Iris pigment epithelial cell (primary cell): ENCODE measurements around the gene SIPA1L2.
"Not testable (repeated sequence)": the region's sequence is repeated elsewhere in the genome, so short reads cannot be mapped to it uniquely, and the experiment has no call there.

ENCODE experiments used
- DNase-seq: peaks from one replicate; pipeline ENCODE4 v3.0.0-alpha.2; 2011; ENCODE audit warnings: low read depth

SIPA1L2 gene

DNA sequence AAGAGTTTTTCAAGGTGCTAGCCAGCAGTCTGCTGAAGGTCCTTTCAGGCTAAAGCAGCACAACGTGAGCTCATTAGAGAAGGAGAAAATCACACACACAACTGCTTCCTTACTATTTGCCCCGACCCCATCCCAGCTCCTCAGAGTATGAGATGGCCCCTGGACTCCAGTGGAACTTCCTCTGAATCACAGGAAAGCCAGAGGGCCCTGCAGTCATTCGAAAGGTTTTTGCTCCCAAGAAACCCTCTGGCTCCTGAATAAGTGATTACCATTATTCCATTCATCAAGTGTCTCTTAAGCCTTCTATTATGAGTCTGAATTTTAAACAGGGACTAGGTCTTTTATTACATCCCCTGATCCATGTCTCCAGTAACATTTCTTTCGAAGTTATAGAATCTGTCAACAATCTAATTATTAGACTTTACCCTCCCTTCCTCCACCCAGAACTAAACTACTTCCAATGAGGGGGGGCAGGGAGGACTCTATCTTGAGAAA, 14.6 kb downstream of the SIPA1L2 start:
- DNase-seq = no peak

DNA sequence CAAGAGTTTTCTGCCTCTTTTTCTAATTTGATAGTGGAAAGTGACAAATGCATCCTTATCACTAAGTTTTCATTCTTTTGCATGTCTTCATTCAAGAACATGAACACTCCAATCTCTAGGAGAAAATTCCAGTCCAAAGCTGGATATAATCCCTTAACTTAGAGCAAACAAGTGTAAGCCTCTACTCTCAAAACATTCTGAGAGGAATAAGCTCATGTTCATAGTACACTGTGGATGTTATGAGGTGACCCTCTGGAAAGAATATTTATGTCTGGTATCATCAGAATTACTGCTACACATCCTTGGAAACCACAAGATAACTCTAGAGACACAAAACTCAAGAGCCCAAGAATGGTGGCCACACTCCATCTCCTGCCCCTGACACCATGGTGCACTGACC, 15.1 kb downstream of the SIPA1L2 start:
- DNase-seq = no peak

DNA sequence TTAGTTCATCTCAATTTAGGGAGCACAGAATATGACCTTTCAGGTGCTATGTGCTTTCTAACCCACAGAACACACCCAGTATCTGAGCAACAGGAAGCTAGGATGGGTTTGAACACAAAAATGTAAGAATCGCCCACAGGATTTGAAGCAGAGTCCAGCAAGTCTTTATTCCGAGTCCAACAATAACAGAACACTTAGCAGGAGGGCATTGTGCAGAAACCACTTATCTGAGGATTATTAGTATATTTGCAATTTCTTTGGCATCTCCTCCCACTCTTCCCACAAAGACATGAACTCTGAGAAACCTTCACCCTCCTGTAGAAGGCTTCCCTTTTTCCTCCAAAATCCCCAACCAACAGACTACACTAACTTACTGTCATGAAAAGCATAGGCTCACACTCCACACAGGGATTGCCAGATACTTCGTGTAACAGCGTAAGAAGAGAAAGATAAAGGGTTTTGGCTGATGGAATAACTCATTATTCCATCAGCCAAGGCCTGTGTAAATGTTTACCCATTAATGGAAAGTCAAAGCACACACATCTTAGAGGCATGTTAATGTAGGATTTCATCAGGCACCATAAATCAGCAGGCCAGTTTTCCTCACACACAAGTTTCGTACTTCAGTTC, 16.1 kb downstream of the SIPA1L2 start:
- peak; percentile 85 for DNase-seq

DNA sequence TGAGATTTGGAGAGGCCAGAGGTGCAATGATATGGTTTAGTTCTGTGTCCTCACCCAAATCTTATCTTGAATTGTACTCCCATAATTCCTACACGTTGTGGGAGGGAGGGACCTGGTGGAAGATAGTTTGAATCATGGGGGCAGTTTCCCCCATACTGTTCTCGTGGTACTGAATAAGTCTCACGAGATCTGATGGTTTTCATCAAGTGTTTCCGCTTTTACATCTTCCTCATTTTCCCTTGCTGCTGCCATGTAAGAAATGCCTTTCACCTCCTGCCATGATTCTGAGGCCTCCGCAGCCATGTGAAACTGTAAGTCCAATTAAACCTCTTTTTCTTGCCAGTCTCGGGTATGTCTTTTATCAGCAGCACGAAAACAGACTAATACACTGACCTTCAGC, 17.1 kb downstream of the SIPA1L2 start:
- not testable (repeated sequence) for DNase-seq

DNA sequence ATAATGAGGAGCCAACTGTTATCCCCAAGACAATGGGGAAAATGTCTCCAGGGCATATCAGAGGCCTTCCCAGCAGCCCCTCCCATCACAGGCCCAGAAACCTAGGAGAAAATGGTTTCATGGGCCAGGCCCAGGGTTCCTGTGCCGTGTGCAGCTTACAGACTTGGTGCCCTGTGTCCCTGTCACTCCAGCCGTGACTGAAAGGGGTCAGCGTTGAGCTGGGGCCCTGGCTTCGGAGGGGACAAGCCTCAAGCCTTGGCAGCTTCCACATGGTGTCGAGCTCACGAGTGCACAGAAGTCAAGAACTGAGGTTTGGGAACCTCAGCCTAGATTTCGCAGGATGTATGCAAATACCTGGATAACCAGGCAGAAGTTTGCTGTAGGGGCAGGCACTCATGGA, 18.1 kb downstream of the SIPA1L2 start:
- no peak for DNase-seq

DNA sequence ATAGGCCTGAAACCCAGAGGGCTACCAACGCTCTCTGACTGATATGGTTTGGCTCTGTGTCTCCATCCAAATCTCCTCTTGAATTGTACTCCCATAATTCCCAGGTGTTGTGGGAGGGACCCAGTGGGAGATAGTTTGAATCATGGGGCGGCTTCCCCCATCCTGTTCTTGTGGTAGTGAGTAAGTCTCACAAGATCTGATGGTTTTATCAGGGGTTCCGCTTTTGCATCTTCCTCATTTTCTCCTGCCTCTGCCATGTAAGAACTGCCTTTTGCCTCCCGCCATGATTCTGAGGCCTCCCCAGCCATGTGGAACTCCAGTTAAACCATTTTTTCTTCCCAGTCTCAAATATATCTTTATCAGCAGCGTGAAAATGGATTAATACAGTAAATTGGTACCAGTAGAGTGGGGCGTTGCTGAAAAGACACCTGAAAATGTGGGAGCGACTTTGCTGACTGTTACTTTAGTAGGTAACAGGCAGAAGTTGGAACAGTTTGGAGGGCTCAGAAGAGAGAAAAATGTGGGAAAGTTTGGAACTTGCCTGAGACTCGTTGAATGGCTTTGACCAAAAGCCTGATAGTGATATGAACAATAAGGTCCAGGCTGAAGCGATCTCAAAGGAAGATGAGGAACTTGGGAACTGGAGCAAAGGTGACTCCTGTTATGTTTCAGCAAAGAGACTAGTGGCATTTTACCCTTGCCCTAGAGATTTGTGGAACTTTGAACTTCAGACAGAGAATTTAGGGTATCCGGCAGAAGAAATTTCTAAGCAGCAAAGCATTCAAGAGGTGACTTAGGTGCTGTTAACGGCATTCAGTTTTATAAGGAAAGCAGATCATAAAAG, 18.8 kb downstream of the SIPA1L2 start:
- DNase-seq = not testable (repeated sequence)

DNA sequence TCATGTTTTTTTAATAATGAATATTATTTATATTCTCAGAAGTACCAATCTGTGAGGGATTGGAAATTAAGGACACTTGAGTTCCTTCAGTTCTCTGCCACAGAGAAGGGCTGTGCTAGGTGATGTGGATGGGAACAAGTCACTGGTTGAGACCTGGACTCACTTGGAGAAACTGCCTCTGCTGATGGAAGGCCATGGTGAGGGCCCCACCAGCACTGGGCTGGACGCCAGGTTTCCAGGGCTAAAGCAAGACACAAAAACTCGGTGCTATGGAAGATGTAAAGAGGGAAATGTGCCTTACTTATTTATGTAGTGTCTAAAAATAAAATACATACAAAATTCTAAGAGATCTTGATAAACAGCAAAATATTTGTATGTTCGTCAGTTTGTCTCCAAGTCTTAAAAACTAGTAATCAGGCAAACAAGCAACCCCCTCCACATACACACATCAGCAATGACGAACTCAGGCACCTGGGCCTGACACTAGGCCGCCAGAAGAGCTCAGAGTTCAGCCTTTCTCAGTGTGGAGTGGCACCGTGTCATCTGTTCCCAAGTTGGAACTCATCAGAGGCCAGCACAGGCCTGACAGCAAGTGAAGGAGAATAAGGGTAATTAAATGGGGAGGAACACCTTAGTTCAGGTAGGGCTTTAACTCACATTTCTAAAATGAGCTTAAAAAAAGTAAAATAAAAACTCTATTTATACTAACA, 19.6 kb downstream of the SIPA1L2 start:
- no peak for DNase-seq

DNA sequence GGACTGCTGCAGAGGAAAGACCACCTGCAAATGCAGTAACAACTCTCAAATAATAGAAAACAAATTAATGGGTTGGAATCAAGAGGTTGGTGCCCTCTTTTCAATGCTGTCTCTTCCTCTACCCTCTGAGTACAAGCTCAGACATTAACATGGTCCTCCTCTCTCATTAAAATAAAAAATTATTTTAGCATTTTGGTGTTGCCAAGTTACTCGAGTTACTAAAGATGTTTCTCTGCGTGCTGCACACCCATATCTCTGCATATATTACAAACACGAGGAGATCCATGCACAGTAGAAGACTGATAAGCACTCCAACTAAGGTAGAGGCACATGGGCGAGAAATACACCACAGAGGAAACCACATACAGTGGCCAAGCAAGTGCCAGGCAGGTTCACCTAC, 21.5 kb downstream of the SIPA1L2 start:
- no peak for DNase-seq

DNA sequence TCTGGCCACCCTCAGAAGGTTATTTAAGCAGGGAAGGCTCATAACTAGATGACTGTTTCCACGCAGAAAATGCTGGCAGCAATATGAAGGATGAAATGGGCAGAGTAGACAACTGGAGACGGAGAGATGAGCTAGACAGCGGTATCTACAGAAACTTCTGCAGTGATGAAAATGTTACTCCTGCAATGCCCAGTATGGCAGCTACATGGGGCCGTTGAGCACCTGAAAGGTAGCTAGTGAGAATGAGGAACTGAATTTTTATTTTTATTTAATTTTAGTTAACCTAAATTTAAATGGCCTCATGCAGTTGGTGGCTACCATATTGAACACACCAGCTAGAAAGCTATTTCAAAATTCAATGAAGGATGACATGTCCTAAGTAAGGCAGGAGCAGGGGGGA, 27.3 kb downstream of the SIPA1L2 start:
- DNase-seq = no peak

DNA sequence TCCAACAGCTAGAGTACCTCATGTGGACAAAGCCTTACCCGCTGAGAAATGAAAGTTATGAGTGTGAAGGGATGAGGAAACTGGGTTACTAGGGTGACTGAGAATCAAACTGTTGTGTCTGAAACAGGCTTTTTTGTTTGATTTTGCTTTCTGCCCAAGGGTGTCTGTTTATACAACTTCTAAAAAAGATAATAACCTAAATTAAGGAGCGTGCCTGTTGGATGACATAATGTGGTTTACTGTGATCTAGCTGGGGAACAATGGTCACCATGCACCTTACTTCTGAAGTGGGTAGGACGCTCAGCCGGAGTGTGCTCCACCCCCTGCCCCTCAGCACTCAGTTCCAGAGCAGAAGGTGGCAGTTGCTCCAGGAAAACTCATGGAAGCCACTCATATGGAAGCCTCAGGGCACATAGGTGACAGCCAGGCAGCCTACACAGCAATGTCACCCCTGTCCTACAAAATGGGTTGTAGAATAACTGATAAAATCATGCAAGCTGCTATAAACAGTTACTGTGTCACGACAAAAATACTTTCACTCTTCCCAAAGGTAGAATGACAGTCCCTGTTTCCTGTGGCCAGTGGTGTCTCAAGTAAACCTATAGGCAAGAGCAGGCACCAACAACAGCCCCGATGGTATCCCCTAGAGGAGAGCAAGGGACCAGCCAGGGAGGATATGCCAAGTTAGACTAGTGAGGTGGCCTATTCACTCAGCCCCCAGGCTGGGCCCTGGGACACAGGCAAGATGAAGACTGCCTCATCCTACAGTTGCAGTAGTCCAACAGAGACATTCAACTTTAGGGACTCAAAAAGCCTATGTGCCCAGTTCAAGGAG, 29.3 kb downstream of the SIPA1L2 start:
- DNase-seq = no peak

DNA sequence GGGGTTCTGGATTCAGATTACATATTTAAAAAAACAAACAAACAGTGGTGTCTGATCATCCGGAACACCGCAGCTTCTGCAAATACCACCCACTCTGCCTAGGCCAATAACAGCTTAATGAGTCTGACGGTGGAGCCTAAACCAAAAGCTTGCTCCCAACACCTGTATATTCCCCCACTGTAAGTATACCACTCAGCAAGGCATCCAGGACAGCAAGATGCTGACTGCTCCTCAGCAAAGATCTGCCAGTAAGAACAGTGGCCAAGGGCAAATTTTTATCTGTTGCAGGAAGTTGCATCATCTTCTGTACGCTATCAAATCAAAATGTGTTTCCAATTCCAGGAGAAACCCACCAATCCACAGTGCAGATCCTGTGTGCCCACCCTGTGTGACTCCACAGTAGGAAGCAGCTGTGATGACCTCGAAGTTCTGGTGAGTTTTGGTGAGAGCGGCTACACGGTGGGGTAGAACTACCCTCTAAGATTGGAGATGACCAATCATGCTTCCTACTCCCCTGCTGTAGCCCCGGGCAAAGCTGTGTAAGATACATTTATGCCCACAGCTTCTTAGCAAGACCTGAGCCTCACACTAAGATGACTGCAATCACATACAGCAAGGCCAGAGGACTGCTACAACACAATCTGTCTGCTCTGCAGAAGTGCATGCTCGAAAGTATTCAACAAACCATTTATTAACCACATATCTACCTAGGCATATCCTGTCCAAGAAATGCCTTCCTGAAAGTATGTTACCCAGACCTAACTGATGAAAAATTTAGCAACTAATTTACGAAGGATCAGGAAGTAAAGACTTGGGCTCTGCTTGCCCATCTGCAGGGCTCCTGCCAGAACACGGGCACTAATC, 30.5 kb downstream of the SIPA1L2 start:
- peak; percentile 19 for DNase-seq

DNA sequence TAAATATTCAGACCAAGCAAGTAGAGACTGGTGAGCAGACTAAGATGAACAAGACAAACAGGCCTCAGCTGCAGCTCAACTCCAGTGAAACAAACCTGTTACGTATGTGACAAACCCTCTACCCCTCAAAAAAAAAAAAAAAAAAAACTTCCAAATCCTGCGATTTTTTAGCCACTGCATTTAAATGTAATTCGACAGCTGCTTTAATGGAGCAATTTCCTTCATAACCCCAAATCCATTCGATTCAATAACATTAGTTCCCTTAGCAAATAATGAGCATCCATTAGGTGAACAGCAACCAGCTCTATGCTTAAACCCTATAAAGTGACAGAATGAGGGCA, 31.1 kb downstream of the SIPA1L2 start:
- no peak for DNase-seq

DNA sequence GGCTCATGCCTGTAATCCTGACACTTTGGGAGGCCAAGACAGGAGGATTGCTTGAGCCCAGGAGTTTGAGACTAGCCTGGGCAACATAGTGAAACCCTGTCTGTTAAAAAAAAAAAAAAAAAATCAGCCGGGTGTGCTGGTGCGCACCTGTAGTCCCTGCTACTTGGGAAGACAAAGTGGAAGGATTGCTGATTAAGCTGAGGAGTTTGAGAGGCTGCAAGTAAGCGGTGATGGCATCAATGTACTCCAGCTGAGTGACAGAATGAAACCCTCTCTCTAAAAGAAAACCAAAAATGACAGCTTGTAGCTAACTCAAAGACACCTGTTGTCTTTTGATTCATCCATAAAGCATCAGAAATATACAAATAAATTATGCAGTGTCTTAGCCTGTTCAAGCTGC, 31.8 kb downstream of the SIPA1L2 start:
- DNase-seq = no peak

DNA sequence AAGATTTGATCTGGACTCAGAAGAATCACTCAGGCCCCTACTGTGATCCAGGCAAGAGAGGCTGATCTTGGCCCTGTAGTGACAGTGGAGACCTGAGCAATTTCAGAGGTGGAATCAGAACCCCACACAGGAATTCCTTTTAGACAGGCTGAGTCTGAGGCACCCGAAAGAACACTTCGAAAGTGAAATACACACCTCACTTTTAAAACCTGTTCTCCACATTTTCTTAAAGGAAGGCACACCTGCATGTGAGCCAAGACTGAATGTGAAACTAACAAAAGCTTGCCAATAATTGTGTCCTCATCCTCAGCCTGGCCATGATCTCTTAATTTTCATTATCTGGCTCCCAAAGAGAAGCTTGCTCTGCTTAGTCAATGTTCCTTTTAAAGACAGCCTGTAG, 32.2 kb downstream of the SIPA1L2 start:
- DNase-seq = no peak

DNA sequence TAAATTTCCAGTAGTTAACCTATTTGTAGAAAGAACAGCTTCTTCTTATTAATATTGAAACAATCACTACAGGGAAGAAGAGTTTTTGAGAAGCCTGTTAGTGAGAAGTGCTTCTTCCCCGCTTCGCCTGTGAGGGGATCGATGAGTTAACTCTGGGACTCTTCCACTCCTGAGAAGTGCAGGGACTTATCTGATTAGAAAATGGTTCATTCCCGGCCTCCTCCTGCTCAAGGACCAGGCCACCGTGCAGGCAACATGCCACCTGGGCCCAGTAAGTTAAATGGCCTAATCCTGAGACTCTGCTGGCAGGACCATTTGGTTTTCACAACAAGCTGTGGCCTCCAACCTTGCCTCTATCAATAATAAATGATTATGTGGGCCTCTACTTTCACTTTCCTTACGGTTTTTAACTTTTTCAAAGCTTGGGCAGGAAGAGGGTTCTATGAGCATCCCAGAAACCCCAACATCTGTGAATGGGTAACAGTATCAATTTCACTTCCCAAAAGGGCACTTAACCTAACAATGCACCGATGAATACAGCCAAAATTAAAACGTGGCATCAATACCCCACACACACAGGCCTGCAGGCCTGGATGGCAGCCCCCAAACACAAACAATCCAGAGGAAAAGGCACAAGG, 33.1 kb downstream of the SIPA1L2 start:
- DNase-seq = no peak

DNA sequence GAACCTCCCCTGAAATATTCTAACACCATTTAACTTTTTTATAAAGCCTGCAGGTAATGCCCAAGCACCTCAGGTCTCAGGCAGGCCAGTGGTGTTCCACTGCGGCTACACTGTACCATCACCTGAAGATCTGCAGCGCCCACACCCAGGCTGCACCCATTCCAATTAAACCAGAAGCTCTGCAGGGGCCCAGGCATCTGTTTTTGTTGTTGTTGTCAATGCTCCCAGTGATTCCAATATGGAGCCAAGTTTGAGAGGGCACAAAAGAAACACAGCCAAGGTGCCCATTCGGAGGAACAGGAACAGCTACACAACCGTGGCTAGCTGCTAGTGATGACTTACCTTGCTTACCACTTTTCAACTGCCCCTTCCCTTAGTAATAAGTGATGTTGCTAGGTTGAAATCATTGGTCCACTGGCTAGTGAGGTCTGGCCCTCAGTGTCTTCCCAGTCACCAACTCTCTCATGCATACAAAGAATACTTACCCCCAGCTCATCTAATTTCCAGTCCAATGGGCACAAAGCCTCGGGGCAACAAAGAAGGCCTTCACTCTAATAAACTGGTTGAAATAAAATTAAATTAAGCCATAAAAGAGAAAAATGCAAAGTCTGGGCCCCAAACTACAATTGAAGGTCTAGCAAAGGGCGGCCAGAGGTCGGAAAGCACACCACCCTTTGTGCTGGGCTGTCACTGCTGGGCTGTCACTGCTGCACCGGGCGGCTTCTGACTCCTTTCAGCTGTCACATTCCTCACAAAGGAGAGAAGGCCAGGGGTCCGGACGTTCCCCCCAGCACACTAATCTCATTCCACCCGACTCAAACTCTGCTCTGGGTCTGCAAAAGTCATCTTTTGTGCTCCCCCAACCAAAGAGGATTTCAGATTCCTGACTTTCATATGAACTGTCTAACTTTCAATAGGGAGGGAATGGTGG, 34.9 kb downstream of the SIPA1L2 start:
- DNase-seq = no peak

DNA sequence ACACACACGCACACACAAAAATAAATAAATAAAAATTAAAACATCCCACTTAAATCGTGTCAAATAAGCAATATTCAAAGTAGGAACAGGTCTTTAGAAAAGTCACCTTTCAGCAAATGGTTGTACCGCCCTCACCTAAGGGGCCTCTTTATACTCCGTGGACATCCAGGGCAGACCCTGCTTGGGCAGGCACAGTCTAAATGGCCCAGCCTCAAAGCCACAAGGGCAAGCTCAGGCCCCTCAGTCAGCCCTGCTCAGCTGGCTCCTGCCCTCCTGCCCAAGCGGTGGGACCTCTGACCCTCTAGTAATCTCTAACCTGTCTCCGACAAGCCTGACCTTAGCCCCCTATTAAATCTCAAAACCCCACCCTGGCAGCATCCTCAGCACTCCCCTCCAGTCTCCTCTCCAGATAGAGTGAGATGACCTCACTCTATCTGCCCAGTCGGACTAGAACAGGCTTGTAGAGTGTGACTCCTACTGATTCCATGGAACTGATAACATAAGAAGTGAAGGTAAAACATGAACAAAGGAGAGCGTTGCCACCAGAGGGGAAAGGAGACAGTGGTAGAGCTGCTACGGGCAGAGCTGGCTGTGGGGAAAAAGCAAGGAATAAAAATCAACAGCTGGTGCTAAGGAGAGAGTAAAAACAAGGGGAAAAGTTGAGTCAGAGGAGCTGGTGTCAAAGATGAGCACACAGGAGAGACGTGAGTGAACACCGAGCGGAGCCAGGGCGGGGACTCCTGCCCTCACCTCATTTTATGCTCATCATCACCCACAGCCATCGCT, 36.0 kb downstream of the SIPA1L2 start:
- peak; percentile 22 for DNase-seq

DNA sequence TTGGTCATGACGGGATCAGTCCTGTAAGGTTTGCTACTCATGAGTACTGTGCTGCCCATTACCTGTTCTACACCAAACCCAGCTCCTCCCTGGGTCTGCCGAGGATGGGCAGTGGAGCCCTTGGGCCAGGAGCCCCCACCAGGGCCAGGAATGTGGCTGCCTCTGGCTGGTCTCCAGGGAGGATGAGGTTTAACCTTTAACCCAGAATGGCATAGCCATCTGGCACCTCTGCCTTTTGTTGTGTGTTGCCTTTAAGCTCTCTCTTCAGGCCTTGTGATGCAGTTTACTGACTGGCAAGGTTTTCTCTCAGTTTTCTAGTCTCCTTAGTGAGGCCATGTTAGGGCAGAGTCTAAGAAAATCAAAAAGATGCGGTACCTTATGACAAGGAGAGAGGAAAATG, 38.6 kb downstream of the SIPA1L2 start:
- no peak for DNase-seq

DNA sequence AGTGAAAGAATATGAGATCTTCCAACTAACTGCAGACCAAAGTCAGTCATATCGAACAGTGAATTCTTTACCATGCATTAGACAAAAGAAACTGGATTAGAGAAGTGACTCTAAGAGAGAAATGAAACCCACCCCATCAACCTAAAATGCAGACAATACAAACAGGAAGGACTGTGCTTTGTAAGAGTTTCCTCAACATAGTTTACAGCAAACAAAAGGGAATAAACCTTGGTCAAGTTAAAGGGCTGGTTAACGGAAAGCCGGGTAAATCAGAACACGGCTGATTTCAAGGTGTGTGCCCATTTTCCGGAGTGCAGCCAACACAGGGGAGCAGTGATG, 39.2 kb downstream of the SIPA1L2 start:
- DNase-seq = no peak
